OCI-LY7 (cell line): ENCODE measurements around the gene RAB11FIP4. TPM values are rescaled to one million over a fixed set of nuclear protein-coding genes. Genes with fewer than 3 reads are reported as not detected.

Source experiments
- BruUV-seq: library from RNA; stranded (reverse); fragments of 400-500 nt; replicated peaks from 2 replicates; lab custom pipeline; 2021; lab: Mats Ljungman, UMichigan
- CTCF ChIA-PET: fragments of 300-600 bp; sonication (Branson Sonifier 250); formaldehyde crosslinking; loops from one replicate; lab custom pipeline; 2022; ENCODE audit warnings: antibody characterized with exemption; ENCODE audit not compliant: unreplicated experiment; lab: Charles Lee
- POLR2A ChIA-PET: fragments of 300-600 bp; sonication (Branson Sonifier 250); formaldehyde crosslinking; loops from one replicate; lab custom pipeline; 2022; ENCODE audit warnings: antibody characterized with exemption; lab: Charles Lee
- DNase-seq: peaks from one replicate; pipeline ENCODE4 v3.0.0-alpha.2; 2015; ENCODE audit warnings: low spot score
- H2AFZ ChIP-seq: fragments of 200-600 bp; sonication (generic), shearing (Covaris generic); 2 replicates; pipeline ENCODE4 v1.6.1; 2014; ENCODE audit warnings: mild to moderate bottlenecking, antibody characterized with exemption, low read length, moderate library complexity
- H3K27ac ChIP-seq: fragments of 200-600 bp; sonication (generic); 2 replicates; pipeline ENCODE4 v1.5.1; 2014; ENCODE audit warnings: mixed run types, low read depth, mild to moderate bottlenecking, moderate library complexity, low read length, inconsistent platforms; ENCODE audit not compliant: poor library complexity, severe bottlenecking
- H3K36me3 ChIP-seq: fragments of 200-600 bp; sonication (generic); 2 replicates; pipeline ENCODE4 v1.6.1; 2014; ENCODE audit warnings: mild to moderate bottlenecking, antibody characterized with exemption, low read length, moderate library complexity, mixed read lengths; ENCODE audit not compliant: insufficient read depth
- H3K4me1 ChIP-seq: fragments of 200-600 bp; sonication (generic); 2 replicates; pipeline ENCODE4 v1.5.1; 2014; ENCODE audit warnings: mild to moderate bottlenecking, low read length; ENCODE audit not compliant: insufficient read depth, poor library complexity, severe bottlenecking
- H3K4me2 ChIP-seq: fragments of 200-600 bp; sonication (generic); 2 replicates; pipeline ENCODE4 v1.6.1; 2014; ENCODE audit warnings: mild to moderate bottlenecking, low read length
- H3K4me3 ChIP-seq: fragments of 200-600 bp; sonication (generic); 2 replicates; pipeline ENCODE4 v1.5.1; 2014; ENCODE audit warnings: mild to moderate bottlenecking, low read depth, low read length; ENCODE audit not compliant: poor library complexity, severe bottlenecking
- H3K79me2 ChIP-seq: fragments of 200-600 bp; sonication (generic); 2 replicates; pipeline ENCODE4 v1.6.1; 2016; ENCODE audit warnings: low read depth, mild to moderate bottlenecking, low read length, moderate library complexity, mixed read lengths; ENCODE audit not compliant: insufficient read depth
- H3K9me2 ChIP-seq: fragments of 200-600 bp; sonication (generic); 2 replicates; pipeline ENCODE4 v1.6.1; 2016; ENCODE audit warnings: mild to moderate bottlenecking, low read length, mixed read lengths; ENCODE audit not compliant: insufficient read depth
- H3K9me3 ChIP-seq: fragments of 200-600 bp; sonication (generic); 2 replicates; pipeline ENCODE4 v1.6.1; 2014; ENCODE audit warnings: mild to moderate bottlenecking, mixed run types, low read length, mixed read lengths
- H4K20me1 ChIP-seq: fragments of 200-600 bp; sonication (generic); 2 replicates; pipeline ENCODE4 v1.6.1; 2014; ENCODE audit warnings: mild to moderate bottlenecking, antibody characterized with exemption, low read length, moderate library complexity, mixed read lengths; ENCODE audit not compliant: insufficient read depth
- CTCF ChIP-seq: fragments of 200-600 bp; sonication (generic); conservative IDR thresholded peaks from 2 replicates; pipeline ENCODE4 v1.5.1; 2014; ENCODE audit warnings: mild to moderate bottlenecking, antibody characterized with exemption, low read length, moderate library complexity, mixed read lengths
- EZH2phosphoT487 ChIP-seq: fragments of 200-600 bp; sonication (generic); IDR thresholded peaks from 2 replicates; pipeline ENCODE4 v1.6.1; 2018; ENCODE audit warnings: low read depth, borderline replicate concordance, mild to moderate bottlenecking, mixed run types, antibody characterized with exemption, low read length, moderate library complexity, mixed read lengths
- intact Hi-C: fragments of 100-400 bp; cut with micrococcal nuclease; formaldehyde crosslinking; loops from one replicate; pipeline ENCODE4 v1.10.0; 2022; ENCODE audit not compliant: unreplicated experiment
- total RNA-seq, 2 experiments: library from RNA; depleted of rRNA in 1 of 2; stranded (reverse); fragments of >200 nt in 1 of 2; shearing (Covaris generic) in 1 of 2; gene quantifications; 2 replicates each; pipeline ENCODE4 v1.2.3, GENCODE V29; 2014 to 2022

Gene RAB11FIP4
- total RNA-seq, 2 experiments from 2014 or later: 5.8 to 15.0 TPM

GRCh38 chr17:31466096-31466760 lies 74.8 kb downstream of the RAB11FIP4 start:
- no TSS peak for BruUV-seq
- no peaks in the 10 kb centered on the region for H3K4me1 ChIP-seq
- no peak overlapping the region for H3K4me3 ChIP-seq
- CTCF ChIA-PET: no interaction called here
- no peaks in the 10 kb centered on the region for H3K9me3 ChIP-seq
- no peak for DNase-seq
- intact Hi-C loops: no loop called here
- H3K36me3 ChIP-seq: no peaks in the 10 kb centered on the region
- POLR2A ChIA-PET: no interaction called here
- H2AFZ ChIP-seq: no peak overlapping the region
- H3K4me2 ChIP-seq: no peak overlapping the region
- TF ChIP-seq EZH2phosphoT487 (no peak), CTCF (no peak)
- H4K20me1 ChIP-seq: no peaks in the 10 kb centered on the region
- no peak overlapping the region for H3K27ac ChIP-seq
- H3K9me2 ChIP-seq: no peaks in the 10 kb centered on the region
- H3K79me2 ChIP-seq: no peaks in the 10 kb centered on the region

GRCh38 chr17:31467502-31468256 lies 76.2 kb downstream of the RAB11FIP4 start:
- DNase-seq: no peak
- no peak for TF ChIP-seq CTCF
- no peak for TF ChIP-seq EZH2phosphoT487
- Histone ChIP-seq H3K36me3 (no peaks in the 10 kb centered on the region), H3K9me2 (no peaks in the 10 kb centered on the region), H3K4me2 (no peak overlapping the region), H3K79me2 (no peaks in the 10 kb centered on the region), H3K9me3 (no peaks in the 10 kb centered on the region), H3K4me3 (no peak overlapping the region), H3K27ac (no peak overlapping the region), H3K4me1 (no peaks in the 10 kb centered on the region), H4K20me1 (no peaks in the 10 kb centered on the region), H2AFZ (no peak overlapping the region)
- intact Hi-C loops: no loop called here
- POLR2A ChIA-PET: interaction anchor here (1.3 kb wide), 1 partner anchor 24 kb away, joined by 3 read pairs; no protein-coding TSS in a partner anchor
- CTCF ChIA-PET: no interaction called here
- no TSS peak for BruUV-seq

GRCh38 chr17:31469959-31470358 lies 78.5 kb downstream of the RAB11FIP4 start:
- Histone ChIP-seq H3K4me3 (no peak overlapping the region), H3K4me1 (no peaks in the 10 kb centered on the region), H3K36me3 (no peaks in the 10 kb centered on the region), H3K9me3 (no peaks in the 10 kb centered on the region), H3K9me2 (no peaks in the 10 kb centered on the region), H3K27ac (no peak overlapping the region), H2AFZ (no peak overlapping the region), H4K20me1 (no peaks in the 10 kb centered on the region), H3K79me2 (no peaks in the 10 kb centered on the region), H3K4me2 (no peak overlapping the region)
- BruUV-seq: no TSS peak
- ChIA-PET POLR2A (no interaction called here), CTCF (no interaction called here)
- intact Hi-C loops: no loop called here
- TF ChIP-seq CTCF (no peak), EZH2phosphoT487 (no peak)
- no peak for DNase-seq
